ENCODE data around the gene LRRC72. TPM values are rescaled to one million over a fixed set of nuclear protein-coding genes. Genes with fewer than 3 reads are reported as not detected.

The LRRC72 gene
- total and polyA plus RNA-seq, 10 of the 15 experiments (the other 5 are each of a cell fraction or from before 2014, with no cell fraction given), result not detected

- Histone ChIP-seq H3K4me2 (ENCODE audit: control insufficient read depth, insufficient read depth) (no peak overlapping the region), H3K9ac (ENCODE audit: control insufficient read depth, insufficient read depth, low read length) (no peak overlapping the region), H2AFZ (ENCODE audit: control insufficient read depth, low read depth, low read length) (no peak overlapping the region; the same call in 1 of the 2 replicates), H3K4me1 (ENCODE audit: control insufficient read depth, insufficient read depth, low read length) (no peaks in the 10 kb centered on the region), H3K4me3 (no peak overlapping the region), H3K27me3 (replicated peaks in 1 of 2; ENCODE audit: control insufficient read depth in 2 of 2, insufficient read depth in 2 of 2, low read length in 1 of 2) (no peaks in the 10 kb centered on the region; a peak in 1 of 4 replicates), H3K36me3 (ENCODE audit: control insufficient read depth in 2 of 2, insufficient read depth in 2 of 2, low read length in 1 of 2) (no peaks in the 10 kb centered on the region), H3K27ac (ENCODE audit: control insufficient read depth, insufficient read depth) (no peak overlapping the region), H3K9me3 (replicated peaks; ENCODE audit: control insufficient read depth, insufficient read depth, low read length) (no peaks in the 10 kb centered on the region), H3K79me2 (ENCODE audit: control insufficient read depth, insufficient read depth, low read length) (no peaks in the 10 kb centered on the region), H4K20me1 (ENCODE audit: control insufficient read depth, insufficient read depth) (no peaks in the 10 kb centered on the region)
- no TSS peak for BruUV-seq (replicated peaks)
- 6% methylated on average over 5 of the region's 5 CpGs for WGBS (ENCODE audit: insufficient coverage, insufficient replicate concordance, low lambda C conversion rate, missing lambda C conversion rate)
- FAIRE-seq, result no peak
- ChIA-PET CTCF (interaction anchor here (1.7 to 4.8 kb wide), 4 partner anchors 12 to 486 kb away, joined by 5 to 81 read pairs (median 46); no protein-coding TSS in a partner anchor), RAD21 (ENCODE audit: unreplicated experiment) (interaction anchor here (1.7 kb wide), 1 partner anchor 485 kb away, joined by 23 read pairs; no protein-coding TSS in a partner anchor), POLR2A (no interaction called here), SMC1A (ENCODE audit: uncharacterized antibody, unreplicated experiment) (interaction anchor here (2.0 kb wide), 1 partner anchor 130 kb away, joined by 12 read pairs; no protein-coding TSS in a partner anchor)
- DNase-seq (ENCODE audit: low read depth, low spot score), result no peak
- TF ChIP-seq MYC (IDR thresholded peaks at IDR 0.05; ENCODE audit: insufficient read depth, insufficient read length, insufficient replicate concordance, low read length, severe bottlenecking), result no peak
- TF ChIP-seq RBBP5 (conservative IDR thresholded peaks at IDR 0.05), result no peak
- TF ChIP-seq PAX5 (IDR thresholded peaks at IDR 0.05; ENCODE audit: borderline replicate concordance, low read depth, low read length), result no peak
- TF ChIP-seq KDM1A (IDR thresholded peaks at IDR 0.05; ENCODE audit: borderline replicate concordance), result no peak
- no peak for TF ChIP-seq MTA3 (IDR thresholded peaks at IDR 0.05; ENCODE audit: borderline replicate concordance, low read length)
- no peak for TF ChIP-seq SREBF1 (IDR thresholded peaks at IDR 0.05; ENCODE audit: low read length)
- no peak for TF ChIP-seq IKZF2 (IDR thresholded peaks at IDR 0.05)
- no peak for TF ChIP-seq JUND (IDR thresholded peaks at IDR 0.05; ENCODE audit: low read depth, low read length)
- TF ChIP-seq CBX5 (IDR thresholded peaks at IDR 0.05; ENCODE audit: low read depth), result no peak
- no peak for TF ChIP-seq GATAD2B (conservative IDR thresholded peaks at IDR 0.05; ENCODE audit: low read depth)
- no peak for TF ChIP-seq SIX5 (IDR thresholded peaks at IDR 0.05; ENCODE audit: low read depth, low read length, severe bottlenecking)
- intact Hi-C loops (cut with micrococcal nuclease; ENCODE audit: unreplicated experiment), result loop anchor here (2.0 kb wide), 1 partner anchor 131 kb away; no protein-coding TSS in a partner anchor
- ATAC-seq, result peak; percentile 92
- in situ Hi-C loops (cut with MboI), result loop anchor here (25.0 kb wide), 1 partner anchor 1251 kb away; no protein-coding TSS in a partner anchor
These were observed 36.8 kb downstream of the LRRC72 start for GRCh38 chr7:16563281-16564022.
